Kidney tubule cell (primary cell): ENCODE results near the gene SLC1A2.
A peak's percentile ranks its signal among the peaks of the same experiment; 100 is the strongest.

Experiments used
- DNase-seq: peaks from one replicate; pipeline ENCODE4 v3.0.0-alpha.2; 2018; ENCODE audit warnings: low spot score

Gene SLC1A2

GRCh38 chr11:35413598-35413997 lies 5.8 kb downstream of the SLC1A2 start:
- no peak for DNase-seq

- peak; percentile 5 for DNase-seq
Measured at GRCh38 chr11:35412285-35412684, 7.1 kb downstream of the SLC1A2 start.

GRCh38 chr11:35407041-35407440 lies 12.3 kb downstream of the SLC1A2 start:
- no peak for DNase-seq

GRCh38 chr11:35404388-35404775 lies 15.0 kb downstream of the SLC1A2 start:
- DNase-seq: peak; percentile 36

- no peak for DNase-seq
Measured at GRCh38 chr11:35403765-35404387, 15.5 kb downstream of the SLC1A2 start.

- DNase-seq: no peak
Measured at GRCh38 chr11:35402751-35403660, 16.4 kb downstream of the SLC1A2 start.

- no peak for DNase-seq
Measured at GRCh38 chr11:35398881-35399280, 20.5 kb downstream of the SLC1A2 start.

GRCh38 chr11:35394941-35395340 lies 24.4 kb downstream of the SLC1A2 start:
- DNase-seq: no peak

GRCh38 chr11:35393098-35393497 lies 26.3 kb downstream of the SLC1A2 start:
- DNase-seq: no peak

- DNase-seq: peak; percentile 74
Measured at GRCh38 chr11:35391922-35392688, 27.3 kb downstream of the SLC1A2 start.

GRCh38 chr11:35390737-35391682 lies 28.3 kb downstream of the SLC1A2 start:
- peak; percentile 57 for DNase-seq

GRCh38 chr11:35389897-35390465 lies 29.4 kb downstream of the SLC1A2 start:
- no peak for DNase-seq

- DNase-seq: no peak
Measured at GRCh38 chr11:35389112-35389511, 30.2 kb downstream of the SLC1A2 start.

GRCh38 chr11:35388061-35388460 lies 31.3 kb downstream of the SLC1A2 start:
- DNase-seq: no peak

- peak; percentile 29 for DNase-seq
Measured at GRCh38 chr11:35387111-35387982, 32.0 kb downstream of the SLC1A2 start.

- no peak for DNase-seq
Measured at GRCh38 chr11:35383953-35384352, 35.4 kb downstream of the SLC1A2 start.

- DNase-seq: no peak
Measured at GRCh38 chr11:35381709-35382322, 37.5 kb downstream of the SLC1A2 start.

- no peak for DNase-seq
Measured at GRCh38 chr11:35380603-35381002, 38.8 kb downstream of the SLC1A2 start.

- DNase-seq: no peak
Measured at GRCh38 chr11:35377262-35377661, 42.1 kb downstream of the SLC1A2 start.

- no peak for DNase-seq
Measured at GRCh38 chr11:35376613-35377012, 42.7 kb downstream of the SLC1A2 start.
